ENCODE data around the gene CYB5R3.
A peak's percentile ranks its signal among the peaks of the same experiment; 100 is the strongest.
"Not testable (repeated sequence)": the region's sequence is repeated elsewhere in the genome, so short reads cannot be mapped to it uniquely, and the experiment has no call there.

Gene CYB5R3

DNA sequence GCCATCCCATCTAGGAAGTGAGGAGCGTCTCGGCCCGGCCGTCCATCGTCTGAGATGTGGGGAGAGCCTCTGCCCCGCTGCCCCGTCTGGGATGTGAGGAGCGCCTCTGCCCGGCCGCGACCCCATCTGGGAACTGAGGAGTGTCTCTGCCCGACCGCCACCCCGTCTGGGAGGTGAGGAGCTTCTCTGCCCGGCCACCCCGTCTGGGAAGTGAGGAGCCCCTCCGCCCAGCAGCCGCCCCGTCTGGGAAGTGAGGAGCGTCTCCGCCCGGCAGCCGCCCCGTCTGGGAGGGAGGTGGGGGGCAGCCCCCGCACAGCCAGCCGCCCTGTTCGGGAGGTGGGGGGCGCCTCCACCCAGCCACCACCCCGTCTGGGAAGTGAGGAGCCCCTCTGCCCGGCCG, 41.6 kb downstream of the CYB5R3 start:
- H3K9me3 ChIP-seq (ENCODE audit: low read length); H3K4me3 ChIP-seq (ENCODE audit: low read depth in 1 of 2, low read length in 2 of 2); H3K27me3 ChIP-seq (ENCODE audit: control insufficient read depth in 1 of 2, insufficient read depth in 2 of 2, low read length in 2 of 2); H3K9ac ChIP-seq (ENCODE audit: low read length); H3K27ac ChIP-seq (ENCODE audit: low read depth, low read length): not testable (repeated sequence)
- H3K4me1 ChIP-seq (ENCODE audit: insufficient read depth, low read length): peaks cover 55% of the 10 kb centered on the region
- H3K36me3 ChIP-seq (ENCODE audit: insufficient read depth, low read length): peaks cover 10% of the 10 kb centered on the region

DNA sequence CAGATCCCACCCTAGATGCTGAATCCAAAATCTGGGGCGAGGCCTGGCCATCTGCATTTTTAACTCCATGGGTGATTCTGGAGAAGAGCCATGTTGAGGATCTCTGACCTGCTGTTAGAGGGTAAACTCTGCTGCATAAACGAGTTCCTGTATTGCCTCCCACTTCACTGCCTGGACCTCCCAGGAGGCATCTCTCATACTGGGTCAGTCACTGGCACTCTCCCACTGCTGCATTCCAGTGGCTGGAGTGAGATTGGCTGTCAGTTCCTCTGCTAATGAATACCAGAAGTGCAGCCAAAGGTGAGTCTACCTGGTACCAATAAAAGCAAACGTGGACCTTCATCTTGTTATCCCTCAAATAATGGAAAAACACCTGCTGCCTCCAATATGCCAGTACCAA, 44.8 kb downstream of the CYB5R3 start:
- Histone ChIP-seq H3K27me3 (ENCODE audit: control insufficient read depth in 1 of 2, insufficient read depth in 2 of 2, low read length in 2 of 2) (no peaks in the 10 kb centered on the region), H3K4me1 (ENCODE audit: insufficient read depth, low read length) (peaks cover 27% of the 10 kb centered on the region), H3K9me3 (ENCODE audit: low read length) (no peaks in the 10 kb centered on the region), H3K27ac (ENCODE audit: low read depth, low read length) (no peak overlapping the region), H3K36me3 (ENCODE audit: insufficient read depth, low read length) (peaks cover 40% of the 10 kb centered on the region), H3K4me3 (ENCODE audit: low read depth in 1 of 2, low read length in 2 of 2) (no peak overlapping the region), H3K9ac (ENCODE audit: low read length) (no peak overlapping the region)

DNA sequence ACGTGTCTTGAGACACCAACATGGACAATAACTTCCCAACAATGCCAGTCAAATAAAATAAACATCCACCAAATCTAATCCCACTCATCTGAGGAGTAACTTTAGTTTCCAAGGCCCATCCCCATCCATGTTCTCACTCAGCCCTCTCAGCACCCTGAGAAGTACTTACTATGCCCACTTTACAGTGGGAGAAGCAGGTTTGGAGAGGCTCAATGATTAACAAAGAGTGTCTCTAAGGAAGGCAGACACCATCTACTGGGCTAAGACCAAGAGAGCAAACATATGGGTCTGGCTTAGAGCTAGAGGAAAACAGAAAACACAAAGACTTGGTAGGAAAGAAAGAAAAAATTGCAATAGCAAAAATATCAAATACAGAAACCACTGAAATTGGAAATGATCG, 45.8 kb downstream of the CYB5R3 start:
- no peak overlapping the region for H3K9ac ChIP-seq (ENCODE audit: low read length)
- H3K4me3 ChIP-seq (ENCODE audit: low read depth in 1 of 2, low read length in 2 of 2): no peak overlapping the region
- peaks cover 17% of the 10 kb centered on the region for H3K4me1 ChIP-seq (ENCODE audit: insufficient read depth, low read length)
- peaks cover 50% of the 10 kb centered on the region for H3K36me3 ChIP-seq (ENCODE audit: insufficient read depth, low read length)
- no peaks in the 10 kb centered on the region for H3K9me3 ChIP-seq (ENCODE audit: low read length)
- no peak overlapping the region for H3K27ac ChIP-seq (ENCODE audit: low read depth, low read length)
- no peaks in the 10 kb centered on the region for H3K27me3 ChIP-seq (ENCODE audit: control insufficient read depth in 1 of 2, insufficient read depth in 2 of 2, low read length in 2 of 2)

DNA sequence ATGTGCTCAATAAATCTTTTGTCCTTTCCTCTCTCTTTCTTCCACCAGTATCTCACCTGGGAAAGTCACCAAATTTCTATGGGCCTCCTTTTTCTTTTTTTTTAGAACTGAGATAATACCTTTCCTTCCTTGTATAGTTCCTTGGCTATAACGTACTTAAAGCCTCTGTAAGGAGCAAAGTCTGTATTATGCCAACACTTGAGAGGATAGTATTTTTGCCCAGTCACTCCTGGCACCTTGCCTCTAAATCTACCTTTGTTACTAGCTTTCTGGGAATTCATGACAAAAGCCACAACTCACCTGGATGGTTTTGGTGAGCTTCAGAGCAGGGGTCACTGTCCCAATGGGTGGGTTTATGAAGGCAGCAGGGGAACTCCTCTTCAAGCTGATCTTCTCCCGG, 46.7 kb downstream of the CYB5R3 start:
- H3K27ac ChIP-seq (ENCODE audit: low read depth, low read length): no peak overlapping the region

DNA sequence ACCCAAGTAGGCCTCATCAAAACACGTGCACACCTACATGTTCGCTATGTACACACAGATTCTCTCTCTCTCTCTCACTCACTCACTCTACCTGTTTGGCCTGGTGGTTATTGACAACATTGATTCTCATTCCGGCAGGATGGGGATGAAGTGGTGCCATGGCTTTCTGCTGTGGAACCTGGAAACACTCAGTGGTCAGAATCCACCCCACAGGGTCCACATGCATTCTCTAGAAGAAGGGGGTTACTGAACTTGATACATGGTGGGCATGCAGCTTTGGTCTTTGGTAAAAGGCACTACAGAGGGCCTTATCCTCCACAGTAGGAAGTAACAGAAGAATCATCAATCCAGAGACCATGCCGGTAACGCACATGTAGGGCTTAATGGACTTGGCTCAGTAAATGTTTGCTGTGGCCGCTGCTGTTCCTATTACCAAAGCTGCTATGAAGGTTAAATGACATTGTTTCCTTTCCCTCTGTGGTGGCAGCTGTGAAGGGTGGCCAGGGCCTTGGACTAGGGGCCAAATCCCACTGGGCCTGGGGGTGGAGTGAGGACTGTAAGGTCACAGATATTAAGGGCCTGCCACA, 47.2 kb downstream of the CYB5R3 start:
- Histone ChIP-seq H3K27ac (ENCODE audit: low read depth, low read length) (no peak overlapping the region), H3K27me3 (ENCODE audit: control insufficient read depth in 1 of 2, insufficient read depth in 2 of 2, low read length in 2 of 2) (no peaks in the 10 kb centered on the region), H3K4me1 (ENCODE audit: insufficient read depth, low read length) (peaks cover 17% of the 10 kb centered on the region), H3K36me3 (ENCODE audit: insufficient read depth, low read length) (peaks cover 62% of the 10 kb centered on the region), H3K9me3 (ENCODE audit: low read length) (no peaks in the 10 kb centered on the region), H3K4me3 (ENCODE audit: low read depth in 1 of 2, low read length in 2 of 2) (no peak overlapping the region), H3K9ac (ENCODE audit: low read length) (no peak overlapping the region)

More for the DNA sequence above, 46.7 kb downstream of the CYB5R3 start:
- Histone ChIP-seq H3K4me3 (ENCODE audit: low read depth in 1 of 2, low read length in 2 of 2) (no peak overlapping the region), H3K9ac (ENCODE audit: low read length) (no peak overlapping the region), H3K36me3 (ENCODE audit: insufficient read depth, low read length) (peaks cover 57% of the 10 kb centered on the region), H3K9me3 (ENCODE audit: low read length) (no peaks in the 10 kb centered on the region), H3K27me3 (ENCODE audit: control insufficient read depth in 1 of 2, insufficient read depth in 2 of 2, low read length in 2 of 2) (no peaks in the 10 kb centered on the region), H3K4me1 (ENCODE audit: insufficient read depth, low read length) (peaks cover 13% of the 10 kb centered on the region)

DNA sequence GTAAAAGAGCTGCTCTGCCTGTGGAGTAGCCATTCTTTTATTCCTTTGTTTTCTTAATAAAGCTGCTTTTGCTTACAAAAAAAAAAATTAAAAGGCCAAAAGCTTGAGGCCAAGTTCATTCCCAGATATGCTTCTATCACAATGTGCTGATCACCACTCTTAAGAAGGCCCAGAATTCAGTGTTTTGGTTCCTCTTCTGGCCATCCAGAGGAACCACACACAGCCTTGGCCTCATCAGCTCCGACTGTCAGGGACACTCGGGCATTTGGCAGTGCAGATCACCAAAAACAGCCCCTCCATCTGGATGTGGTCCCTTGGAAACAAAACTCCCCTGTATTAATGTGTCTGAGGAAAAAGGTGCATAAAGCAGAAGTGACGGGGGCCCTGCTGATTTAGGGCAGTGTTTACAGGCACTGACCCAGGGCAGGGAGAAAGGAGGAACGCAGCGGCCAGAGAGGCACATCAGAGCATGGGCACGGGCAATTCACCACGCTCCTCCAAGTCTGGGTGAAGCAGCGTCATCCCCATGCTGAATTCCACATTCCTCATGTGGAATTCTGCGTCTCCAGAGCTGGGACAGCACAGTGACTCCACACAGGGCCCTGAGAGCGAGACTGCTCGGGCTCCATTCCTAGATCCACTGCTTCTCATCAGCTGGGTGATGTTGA, 52.2 kb downstream of the CYB5R3 start:
- peaks cover 93% of the 10 kb centered on the region for H3K36me3 ChIP-seq (ENCODE audit: insufficient read depth, low read length)
- H3K4me1 ChIP-seq (ENCODE audit: insufficient read depth, low read length): peaks cover 18% of the 10 kb centered on the region
- H3K27me3 ChIP-seq (ENCODE audit: control insufficient read depth in 1 of 2, insufficient read depth in 2 of 2, low read length in 2 of 2): no peaks in the 10 kb centered on the region
- H3K27ac ChIP-seq (ENCODE audit: low read depth, low read length): no peak overlapping the region
- H3K4me3 ChIP-seq (ENCODE audit: low read depth in 1 of 2, low read length in 2 of 2): no peak overlapping the region
- no peak overlapping the region for H3K9ac ChIP-seq (ENCODE audit: low read length)
- H3K9me3 ChIP-seq (ENCODE audit: low read length): no peaks in the 10 kb centered on the region

DNA sequence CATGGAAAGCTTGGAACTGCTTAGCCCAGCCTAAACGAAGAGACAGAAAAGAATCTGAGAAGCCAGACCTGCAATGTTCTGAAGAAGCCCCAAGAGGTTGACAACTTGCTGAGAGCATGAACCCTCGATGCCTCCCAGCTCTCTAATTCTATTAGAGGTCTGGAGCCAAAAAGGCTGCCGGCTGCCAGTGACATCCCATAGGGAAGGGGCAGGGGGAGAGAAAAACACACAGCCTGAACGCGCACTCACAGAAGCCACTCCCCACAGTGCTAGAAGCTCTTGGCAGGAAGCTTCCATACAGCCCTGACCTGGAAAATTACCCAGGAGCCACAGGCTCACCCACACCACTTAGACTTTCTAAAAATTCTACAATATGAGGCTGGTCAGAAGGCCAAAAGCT, 52.9 kb downstream of the CYB5R3 start:
- no peaks in the 10 kb centered on the region for H3K9me3 ChIP-seq (ENCODE audit: low read length)
- no peak overlapping the region for H3K9ac ChIP-seq (ENCODE audit: low read length)
- peaks cover 18% of the 10 kb centered on the region for H3K4me1 ChIP-seq (ENCODE audit: insufficient read depth, low read length)
- no peak overlapping the region for H3K4me3 ChIP-seq (ENCODE audit: low read depth in 1 of 2, low read length in 2 of 2)
- H3K27me3 ChIP-seq (ENCODE audit: control insufficient read depth in 1 of 2, insufficient read depth in 2 of 2, low read length in 2 of 2): no peaks in the 10 kb centered on the region
- peaks cover 94% of the 10 kb centered on the region for H3K36me3 ChIP-seq (ENCODE audit: insufficient read depth, low read length)
- peak overlapping the region; percentile 25 for H3K27ac ChIP-seq (ENCODE audit: low read depth, low read length)

DNA sequence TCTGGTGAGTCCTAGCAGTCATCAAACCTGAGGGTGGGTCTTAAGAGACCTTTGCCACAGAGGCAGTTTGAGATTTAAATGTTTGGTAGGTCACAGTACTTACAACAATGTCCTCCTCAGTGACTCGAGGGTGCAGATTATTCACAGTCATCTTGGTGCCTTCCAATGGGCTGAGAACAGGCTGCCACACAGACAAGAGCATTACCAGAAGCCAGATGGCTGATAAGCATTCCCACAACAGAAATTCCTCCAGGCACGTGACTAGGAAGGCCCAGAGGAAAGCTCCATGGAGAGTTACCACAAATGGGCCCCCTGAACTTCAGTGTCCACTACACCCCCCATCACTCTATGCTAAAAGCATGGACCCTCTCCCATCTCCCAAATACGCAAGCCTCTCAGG, 53.8 kb downstream of the CYB5R3 start:
- H3K9me3 ChIP-seq (ENCODE audit: low read length): no peaks in the 10 kb centered on the region
- H3K4me1 ChIP-seq (ENCODE audit: insufficient read depth, low read length): peaks cover 18% of the 10 kb centered on the region
- H3K36me3 ChIP-seq (ENCODE audit: insufficient read depth, low read length): peaks cover 88% of the 10 kb centered on the region
- H3K27ac ChIP-seq (ENCODE audit: low read depth, low read length): peak overlapping the region; percentile 25
- H3K9ac ChIP-seq (ENCODE audit: low read length): no peak overlapping the region
- H3K4me3 ChIP-seq (ENCODE audit: low read depth in 1 of 2, low read length in 2 of 2): no peak overlapping the region
- no peaks in the 10 kb centered on the region for H3K27me3 ChIP-seq (ENCODE audit: control insufficient read depth in 1 of 2, insufficient read depth in 2 of 2, low read length in 2 of 2)

DNA sequence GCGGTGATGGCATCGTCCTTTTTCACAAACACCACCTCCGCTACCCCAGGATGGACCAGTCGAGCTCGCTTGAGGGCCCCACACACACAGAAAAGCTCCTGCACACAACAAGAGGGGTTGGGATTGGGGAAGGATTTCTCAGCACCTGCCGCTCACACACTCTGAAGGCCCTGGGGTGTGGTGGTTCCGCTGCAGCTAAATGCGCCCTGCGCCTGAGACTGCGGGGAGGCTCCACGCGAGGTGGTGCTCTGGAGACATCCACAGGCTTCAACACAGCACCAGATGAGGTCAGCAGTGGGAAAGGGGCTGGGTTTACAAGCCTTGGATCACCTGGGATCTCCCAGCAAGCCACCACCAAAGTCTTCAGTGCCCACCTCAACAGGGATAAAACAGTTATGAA, 57.2 kb downstream of the CYB5R3 start:
- H3K4me1 ChIP-seq (ENCODE audit: insufficient read depth, low read length): peaks cover 14% of the 10 kb centered on the region
- H3K36me3 ChIP-seq (ENCODE audit: insufficient read depth, low read length): peaks cover 78% of the 10 kb centered on the region
- H3K27me3 ChIP-seq (ENCODE audit: control insufficient read depth in 1 of 2, insufficient read depth in 2 of 2, low read length in 2 of 2): no peaks in the 10 kb centered on the region
- no peak overlapping the region for H3K9ac ChIP-seq (ENCODE audit: low read length)
- no peak overlapping the region for H3K27ac ChIP-seq (ENCODE audit: low read depth, low read length)
- no peak overlapping the region for H3K4me3 ChIP-seq (ENCODE audit: low read depth in 1 of 2, low read length in 2 of 2)
- H3K9me3 ChIP-seq (ENCODE audit: low read length): no peaks in the 10 kb centered on the region

DNA sequence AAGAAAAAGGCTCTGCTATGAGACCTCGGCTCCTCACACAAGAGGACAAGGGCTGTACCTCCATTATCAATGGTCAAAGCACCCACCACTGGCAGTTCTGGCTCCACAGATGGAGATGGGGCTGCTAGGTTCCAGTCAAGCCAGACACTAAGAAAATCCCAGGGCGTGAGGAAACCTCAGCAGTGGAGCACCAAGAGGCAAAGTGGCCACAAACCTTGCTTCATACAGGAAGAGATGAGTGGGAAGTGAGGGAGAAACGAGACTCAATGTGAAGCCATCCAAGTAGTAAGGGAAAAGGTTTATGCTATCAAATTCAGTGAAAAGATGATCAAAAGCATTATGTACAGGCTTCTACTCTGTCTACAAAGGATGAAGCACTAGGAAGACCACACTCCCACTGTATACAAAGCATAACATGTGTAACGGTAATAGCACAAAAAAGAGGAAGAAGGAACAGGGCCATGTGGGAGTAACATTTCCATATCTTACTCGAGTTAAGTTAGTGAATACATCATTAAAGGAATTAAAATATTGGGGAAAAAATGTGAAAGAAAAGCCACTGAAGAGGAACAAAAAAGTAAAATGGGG, 61.5 kb downstream of the CYB5R3 start:
- Histone ChIP-seq H3K9me3 (ENCODE audit: low read length) (no peaks in the 10 kb centered on the region), H3K27me3 (ENCODE audit: control insufficient read depth in 1 of 2, insufficient read depth in 2 of 2, low read length in 2 of 2) (no peaks in the 10 kb centered on the region), H3K36me3 (ENCODE audit: insufficient read depth, low read length) (peaks cover 77% of the 10 kb centered on the region), H3K27ac (ENCODE audit: low read depth, low read length) (no peak overlapping the region), H3K9ac (ENCODE audit: low read length) (no peak overlapping the region), H3K4me1 (ENCODE audit: insufficient read depth, low read length) (no peaks in the 10 kb centered on the region), H3K4me3 (ENCODE audit: low read depth in 1 of 2, low read length in 2 of 2) (no peak overlapping the region)

DNA sequence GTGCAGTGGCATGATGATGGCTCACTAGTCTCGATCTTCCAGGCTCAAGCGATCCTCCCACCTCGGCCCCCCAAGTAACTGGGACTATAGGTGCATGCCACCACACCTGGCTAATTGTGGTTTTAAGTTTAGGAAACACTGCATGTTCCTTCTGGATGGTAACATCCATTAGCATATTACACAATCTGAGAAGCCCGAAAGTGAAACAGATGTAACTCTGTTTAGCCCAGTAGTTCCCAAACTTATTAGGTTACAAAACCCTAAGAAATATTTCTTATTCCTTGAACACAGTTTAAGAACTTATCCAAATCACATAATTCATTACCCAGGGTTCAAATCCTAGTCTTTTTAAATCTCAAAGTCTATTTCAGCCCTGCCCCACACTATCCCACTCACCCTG, 62.8 kb downstream of the CYB5R3 start:
- Histone ChIP-seq H3K27me3 (ENCODE audit: control insufficient read depth in 1 of 2, insufficient read depth in 2 of 2, low read length in 2 of 2) (no peaks in the 10 kb centered on the region), H3K36me3 (ENCODE audit: insufficient read depth, low read length) (peaks cover 64% of the 10 kb centered on the region), H3K9me3 (ENCODE audit: low read length) (no peaks in the 10 kb centered on the region), H3K27ac (ENCODE audit: low read depth, low read length) (no peak overlapping the region), H3K4me1 (ENCODE audit: insufficient read depth, low read length) (peaks cover 5% of the 10 kb centered on the region), H3K4me3 (ENCODE audit: low read depth in 1 of 2, low read length in 2 of 2) (no peak overlapping the region), H3K9ac (ENCODE audit: low read length) (no peak overlapping the region)

DNA sequence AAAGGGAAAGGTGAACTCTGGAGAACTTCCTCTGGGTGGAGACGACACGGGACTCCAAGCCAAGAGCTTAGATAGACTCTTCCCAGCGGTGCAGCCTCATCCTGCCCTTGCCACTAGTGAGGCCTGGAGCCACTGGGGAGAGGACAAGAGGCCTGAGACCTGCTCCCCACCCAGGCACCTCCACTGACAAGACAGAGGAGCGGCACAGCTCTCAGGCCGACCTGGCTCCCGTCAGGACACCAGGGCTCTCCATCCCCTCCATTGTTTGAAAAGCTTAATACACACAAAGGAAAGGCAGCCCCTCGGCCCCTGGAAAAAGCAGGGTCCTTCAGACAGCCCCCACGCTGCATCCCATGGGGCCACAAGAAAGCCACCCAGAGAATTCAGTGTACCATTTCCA, 64.1 kb downstream of the CYB5R3 start:
- Histone ChIP-seq H3K4me3 (ENCODE audit: low read depth in 1 of 2, low read length in 2 of 2) (no peak overlapping the region), H3K9me3 (ENCODE audit: low read length) (no peaks in the 10 kb centered on the region), H3K27me3 (ENCODE audit: control insufficient read depth in 1 of 2, insufficient read depth in 2 of 2, low read length in 2 of 2) (no peaks in the 10 kb centered on the region), H3K9ac (ENCODE audit: low read length) (no peak overlapping the region), H3K27ac (ENCODE audit: low read depth, low read length) (no peak overlapping the region), H3K4me1 (ENCODE audit: insufficient read depth, low read length) (peaks cover 5% of the 10 kb centered on the region), H3K36me3 (ENCODE audit: insufficient read depth, low read length) (peaks cover 59% of the 10 kb centered on the region)
